NCI-H1417 treated with DMSO at 0.1 percent for 48 hours (cell line): ENCODE measurements around the gene DOCK8.

Experiments
- DNase-seq: peaks from one replicate; lab custom pipeline; 2025; lab: John Stamatoyannopoulos, UW

Gene DOCK8

GRCh38 chr9:462121-462520 is 247.5 kb downstream of the DOCK8 start:
- no peak for DNase-seq

DNA sequence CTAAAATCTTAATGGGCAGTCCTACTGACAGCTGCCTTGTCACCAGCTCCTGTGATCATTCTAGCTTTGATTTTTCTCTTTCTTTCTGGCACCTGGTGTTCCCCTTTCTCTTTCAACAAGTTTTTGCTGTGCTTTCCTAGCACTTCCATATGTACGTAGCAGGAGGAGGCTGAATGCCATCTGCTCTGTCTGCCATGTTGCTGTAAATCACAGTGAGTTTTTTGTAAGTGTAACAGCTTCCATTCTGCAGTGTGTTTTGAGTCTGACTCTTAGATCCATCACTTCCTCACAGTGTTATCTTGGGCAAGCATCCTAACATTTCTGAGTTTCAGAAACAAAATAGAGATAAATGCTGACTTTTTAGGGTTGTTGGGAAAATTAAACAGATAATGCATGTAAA is 247.9 kb downstream of the DOCK8 start:
- DNase-seq, result no peak

DNA sequence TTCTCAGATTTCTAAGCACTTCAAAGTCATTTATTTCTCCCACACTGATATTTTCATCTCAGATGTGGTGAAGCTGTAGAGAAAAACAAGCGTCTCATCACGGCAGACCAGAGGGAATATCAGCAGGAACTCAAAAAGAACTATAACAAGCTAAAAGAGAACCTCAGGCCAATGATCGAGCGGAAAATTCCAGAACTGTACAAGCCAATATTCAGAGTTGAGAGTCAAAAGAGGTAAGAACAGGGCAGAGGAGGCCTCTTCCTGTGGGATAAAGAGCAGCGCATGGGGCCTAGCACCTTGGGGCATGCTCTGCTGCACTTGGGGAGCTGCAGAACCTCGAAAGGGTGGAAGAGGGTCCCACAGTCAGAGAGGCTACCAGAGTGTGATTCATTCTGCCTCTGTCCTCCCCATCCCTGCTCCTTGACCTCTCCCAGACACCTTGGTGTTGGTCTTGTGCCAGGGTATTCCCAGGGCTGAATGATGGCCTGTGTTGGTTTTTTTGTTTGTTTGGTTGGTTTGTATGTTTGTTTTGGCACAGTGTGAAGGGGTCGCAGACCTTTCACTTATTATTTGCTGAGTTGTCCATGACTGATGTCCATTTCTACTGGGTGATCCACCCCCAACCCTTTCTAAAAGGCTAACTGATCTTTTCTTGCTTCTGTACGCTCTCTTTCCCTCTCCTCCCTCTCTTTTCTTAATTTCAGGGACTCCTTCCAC is 248.9 kb downstream of the DOCK8 start:
- DNase-seq, result no peak

- no peak for DNase-seq
Observed at GRCh38 chr9:466747-467146, 252.1 kb downstream of the DOCK8 start.

GRCh38 chr9:468766-469426 is 254.2 kb downstream of the DOCK8 start:
- no peak for DNase-seq

DNA sequence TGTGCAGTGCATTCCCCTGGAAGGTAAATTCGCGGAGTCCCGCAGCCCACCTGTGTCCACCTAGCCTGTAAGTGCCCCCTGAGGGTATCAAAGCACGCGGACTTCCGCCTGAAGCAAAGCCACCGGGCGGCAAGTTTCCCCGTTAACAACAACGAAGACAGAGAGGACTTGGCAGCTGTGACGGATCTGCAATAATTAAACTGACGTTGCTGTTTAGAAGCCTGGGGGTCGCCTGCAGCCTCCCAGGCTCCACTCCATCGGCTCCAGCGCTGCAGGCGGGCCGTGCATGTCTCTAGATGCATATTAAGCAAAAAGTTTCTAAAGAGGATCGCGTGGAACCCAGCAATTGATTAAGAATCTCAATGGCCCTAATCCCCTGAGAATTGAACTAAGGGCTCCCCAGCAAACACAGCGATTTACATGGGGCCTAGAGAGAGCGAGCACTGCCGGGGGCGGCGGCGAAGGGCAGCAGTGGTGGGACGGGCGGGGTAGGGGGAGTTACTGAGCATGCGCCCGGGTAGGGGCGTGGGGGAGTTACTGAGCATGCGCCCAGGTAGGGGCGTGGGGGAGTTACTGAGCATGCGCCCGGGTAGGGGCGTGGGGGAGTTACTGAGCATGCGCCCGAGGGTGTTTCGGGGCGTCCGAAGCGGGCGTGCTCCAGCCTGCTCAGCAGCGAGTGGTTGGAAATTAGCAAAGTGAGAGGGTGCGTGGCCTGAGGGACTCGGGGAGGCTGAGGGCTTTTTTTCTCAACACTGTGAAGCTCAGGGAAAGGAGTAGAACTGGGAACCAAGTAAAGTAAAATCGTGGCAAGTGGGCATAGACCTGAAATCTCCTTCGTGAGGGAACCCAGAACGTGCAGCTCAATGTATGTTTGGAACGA is 255.2 kb downstream of the DOCK8 start:
- DNase-seq, result peak; percentile 44

GRCh38 chr9:470552-471194 is 256.0 kb downstream of the DOCK8 start:
- DNase-seq, result no peak

DNA sequence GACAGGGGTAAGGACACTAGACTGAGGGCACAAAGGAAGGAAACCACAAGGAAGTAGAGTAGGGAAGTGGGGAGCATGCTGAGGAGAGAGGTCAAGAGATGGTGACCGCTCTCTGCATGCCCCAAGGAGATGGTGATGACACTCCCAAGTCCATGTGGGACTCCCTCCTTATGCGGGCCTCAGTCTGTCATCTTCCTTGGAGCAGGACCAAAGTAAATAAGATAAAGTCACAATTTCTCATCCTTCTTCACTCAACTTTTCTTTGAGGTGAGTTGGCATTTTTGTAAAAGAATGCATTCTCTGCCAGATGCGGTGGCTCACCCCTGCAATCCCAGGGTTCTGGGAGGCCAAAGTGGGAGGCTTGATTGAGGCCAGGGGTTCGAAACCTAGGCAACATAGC is 256.7 kb downstream of the DOCK8 start:
- DNase-seq, result no peak

GRCh38 chr9:472479-473075 is 257.9 kb downstream of the DOCK8 start:
- DNase-seq, result no peak

DNA sequence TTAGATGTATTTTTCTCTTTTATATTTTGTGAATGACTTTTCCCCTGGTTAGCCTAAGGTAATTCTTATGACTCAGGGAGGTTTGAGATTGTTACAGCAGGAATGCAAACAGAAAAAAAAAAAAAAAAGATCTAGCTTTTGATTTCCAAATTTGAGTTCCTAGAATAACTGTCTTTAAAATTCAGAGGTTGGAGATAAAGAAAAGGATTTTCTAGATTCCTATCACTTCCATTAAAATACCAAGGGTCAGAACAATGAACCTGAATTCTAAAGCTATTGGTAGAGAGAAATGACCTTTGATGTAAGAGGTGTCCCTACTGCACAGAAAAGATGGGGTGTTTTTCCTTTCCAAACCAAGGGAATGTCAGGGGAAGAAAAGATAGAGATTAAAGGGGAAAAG is 262.5 kb downstream of the DOCK8 start:
- no peak for DNase-seq

DNA sequence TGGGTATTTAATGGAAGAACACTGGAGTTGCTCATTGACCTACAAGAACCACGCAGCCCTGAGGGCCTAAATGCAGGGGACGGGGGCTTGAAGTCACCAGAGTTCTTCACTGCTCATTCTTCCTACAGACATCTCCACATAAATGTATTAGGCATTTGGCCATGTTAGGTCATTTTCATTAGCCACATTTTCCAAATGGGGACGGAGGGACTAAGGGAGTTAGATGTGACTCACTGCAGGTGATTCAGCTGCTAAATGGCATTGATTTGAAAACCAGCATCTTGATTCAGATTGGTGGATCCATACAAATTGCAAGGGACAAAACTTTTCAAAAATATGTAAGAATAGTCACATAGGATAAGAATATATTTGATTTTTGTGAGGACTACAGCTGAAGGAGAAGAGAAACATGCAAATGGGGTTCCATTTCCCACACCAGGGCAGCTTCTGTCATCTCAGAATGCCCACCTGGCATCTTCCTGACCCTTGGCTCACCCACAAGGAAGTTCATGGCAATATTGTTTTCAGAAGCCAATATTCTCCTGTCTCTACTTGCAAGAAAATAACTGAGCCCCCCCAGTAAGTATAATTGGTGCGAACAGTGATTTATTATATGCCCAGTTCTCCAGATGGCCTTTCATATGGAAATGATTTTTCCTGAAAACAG is 264.8 kb downstream of the DOCK8 start:
- no peak for DNase-seq

DNA sequence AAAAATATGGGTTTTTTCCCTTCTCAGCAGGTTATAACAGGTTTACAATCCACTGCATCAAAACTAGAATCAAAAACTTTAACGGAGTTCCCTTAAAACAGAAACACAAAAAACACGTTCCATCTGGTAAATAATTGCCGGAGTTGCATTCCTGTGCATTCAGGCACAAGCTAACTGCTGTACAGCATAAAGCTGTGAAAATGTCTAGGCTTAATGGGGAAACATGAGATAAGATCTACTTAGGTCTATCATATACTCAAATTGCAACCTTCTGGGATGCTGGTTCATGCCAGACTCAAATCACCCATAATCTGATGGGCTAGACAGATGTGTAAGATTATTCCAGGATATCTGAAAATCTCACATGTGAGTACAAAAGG is 265.3 kb downstream of the DOCK8 start:
- DNase-seq, result no peak

GRCh38 chr9:482739-483138 is 268.1 kb downstream of the DOCK8 start:
- no peak for DNase-seq

- DNase-seq, result no peak
Observed at GRCh38 chr9:486156-486555, 271.5 kb downstream of the DOCK8 start.

DNA sequence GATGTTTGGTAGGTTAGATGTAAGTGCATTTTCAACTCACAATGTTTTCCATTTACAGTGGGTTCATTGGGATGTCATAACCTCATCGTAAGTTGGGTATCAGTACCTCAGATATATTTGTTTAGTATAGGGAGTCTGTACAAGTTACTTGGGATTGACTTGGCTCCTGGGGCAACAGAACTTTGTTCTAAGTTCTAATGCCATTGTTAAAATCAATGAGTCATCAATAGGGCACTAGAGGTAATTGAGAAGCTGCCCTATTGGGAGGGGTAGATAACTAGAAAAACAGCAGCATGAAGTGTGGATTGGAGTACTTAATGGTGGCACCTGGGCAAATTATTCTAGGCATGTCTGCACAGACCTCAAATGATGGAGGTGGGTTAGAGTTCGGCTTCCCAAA is 272.8 kb downstream of the DOCK8 start:
- DNase-seq, result no peak

- no peak for DNase-seq
Observed at GRCh38 chr9:488448-488847, 273.8 kb downstream of the DOCK8 start.

DNA sequence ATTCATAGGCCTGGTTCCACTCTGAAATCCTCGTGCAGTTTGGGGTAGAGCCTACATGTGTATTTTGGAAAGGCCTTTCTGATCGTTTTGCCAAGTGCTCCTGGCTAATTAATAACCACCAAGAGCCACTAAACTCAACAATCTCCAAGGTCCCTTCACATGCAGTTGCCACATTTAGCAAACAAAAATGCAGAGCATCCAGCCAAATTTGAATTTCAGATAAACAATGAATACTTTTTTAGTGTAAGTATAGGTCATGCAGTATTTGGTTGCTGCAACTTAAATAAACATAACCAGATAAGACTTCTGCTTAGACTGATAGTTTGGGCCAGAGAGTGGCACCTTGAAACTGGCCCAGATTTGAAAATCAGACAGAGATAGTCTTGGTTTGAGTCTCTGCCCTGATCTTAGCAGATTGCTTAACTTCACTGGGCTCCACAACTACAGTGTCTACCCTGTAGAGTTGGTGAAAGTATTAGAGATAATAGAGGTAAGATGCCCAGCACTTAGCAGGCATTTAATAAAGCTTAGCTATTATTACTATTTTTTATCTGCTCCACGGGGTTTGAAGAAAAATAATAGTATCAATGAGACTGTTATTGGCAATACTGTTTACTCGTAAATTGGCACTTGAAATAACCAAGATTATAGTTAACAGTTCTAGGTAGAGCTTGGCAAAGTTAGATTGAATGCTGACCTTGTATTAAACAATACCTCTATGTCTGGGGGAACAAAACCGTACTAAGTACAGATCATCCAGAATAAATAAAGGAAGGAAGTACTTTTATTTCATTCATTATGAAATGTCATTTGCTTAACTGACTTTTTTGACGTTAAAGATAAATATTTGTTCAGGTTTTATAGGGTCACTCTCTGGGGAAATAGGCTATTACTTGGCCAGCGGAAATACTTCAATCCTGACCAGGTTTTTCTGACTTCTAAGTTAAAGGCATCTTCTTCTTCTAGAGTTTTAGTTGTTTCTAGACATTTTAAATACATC is 274.8 kb downstream of the DOCK8 start:
- no peak for DNase-seq

DNA sequence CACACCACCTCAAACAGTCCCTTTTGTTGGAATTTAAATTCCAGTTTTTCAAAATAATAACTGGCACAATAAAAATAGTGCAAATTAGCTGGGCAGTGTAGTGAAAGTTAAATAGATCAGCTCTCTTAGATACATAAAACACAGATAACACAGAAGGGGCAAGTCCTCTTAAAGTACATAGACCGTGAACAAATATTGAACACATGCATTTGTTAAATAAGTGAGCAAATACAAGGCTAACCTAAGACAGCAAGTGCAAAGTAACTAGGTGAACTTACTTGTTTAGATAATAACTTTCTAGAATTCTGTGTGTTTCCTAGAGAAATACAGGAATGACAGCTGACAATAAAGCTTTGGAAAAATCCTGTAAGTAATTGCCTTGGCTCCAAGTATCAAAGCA is 280.1 kb downstream of the DOCK8 start:
- DNase-seq, result no peak

DNA sequence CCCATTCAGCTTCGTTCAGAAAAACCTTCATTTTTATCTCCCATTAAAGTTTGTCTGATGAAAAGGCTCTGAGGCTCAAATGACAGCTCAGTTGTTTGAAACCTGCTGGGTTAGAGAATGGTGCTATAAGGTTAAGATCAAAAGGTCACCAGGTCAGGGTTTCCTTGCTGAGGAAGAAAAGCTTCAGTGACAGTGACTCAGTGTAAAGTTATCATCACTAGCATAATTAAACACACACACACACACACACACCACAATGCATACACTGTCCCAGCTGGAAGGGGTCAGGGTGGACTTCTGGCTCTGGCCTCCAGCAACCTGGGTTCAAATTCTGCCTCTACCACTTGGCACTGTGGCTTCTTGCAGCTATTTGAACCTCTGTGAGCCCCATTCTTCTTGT is 281.1 kb downstream of the DOCK8 start:
- DNase-seq, result no peak

GRCh38 chr9:503326-503725 is 288.7 kb downstream of the DOCK8 start:
- no peak for DNase-seq
